Endometrium (tissue), 2 donors: ENCODE results near the gene USH2A.
"Not testable (repeated sequence)": the region's sequence is repeated elsewhere in the genome, so short reads cannot be mapped to it uniquely, and the experiment has no call there.

ENCODE experiments used
- FAIRE-seq: peaks from 2 replicates; lab custom pipeline; 2012; peaks lifted over from hg19 to GRCh38; lab: Jason Lieb, UNC
- donor health status: control.
- donor health status: control.

USH2A gene

GRCh38 chr1:216193839-216194443, 229.3 kb downstream of the USH2A start:
- no peak for FAIRE-seq

- FAIRE-seq, result no peak
Measured at GRCh38 chr1:216190438-216190837, 232.8 kb downstream of the USH2A start.

- FAIRE-seq, result no peak
Measured at GRCh38 chr1:216186816-216187215, 236.4 kb downstream of the USH2A start.

GRCh38 chr1:216186141-216186540, 237.1 kb downstream of the USH2A start:
- FAIRE-seq, result no peak

- no peak for FAIRE-seq
Measured at GRCh38 chr1:216184126-216184680, 239.0 kb downstream of the USH2A start.

- no peak for FAIRE-seq
Measured at GRCh38 chr1:216183454-216183853, 239.8 kb downstream of the USH2A start.

- FAIRE-seq, result no peak
Measured at GRCh38 chr1:216183007-216183406, 240.2 kb downstream of the USH2A start.

GRCh38 chr1:216181590-216181989, 241.7 kb downstream of the USH2A start:
- FAIRE-seq, result no peak

- FAIRE-seq, result no peak
Measured at GRCh38 chr1:216178281-216178680, 245.0 kb downstream of the USH2A start.

GRCh38 chr1:216176970-216177369, 246.3 kb downstream of the USH2A start:
- no peak for FAIRE-seq

GRCh38 chr1:216175714-216176113, 247.5 kb downstream of the USH2A start:
- FAIRE-seq, result no peak

- no peak for FAIRE-seq
Measured at GRCh38 chr1:216173376-216173995, 249.8 kb downstream of the USH2A start.

GRCh38 chr1:216169351-216169750, 253.9 kb downstream of the USH2A start:
- FAIRE-seq, result no peak

GRCh38 chr1:216168546-216168945, 254.7 kb downstream of the USH2A start:
- FAIRE-seq, result no peak

- no peak for FAIRE-seq
Measured at GRCh38 chr1:216154063-216154462, 269.2 kb downstream of the USH2A start.

GRCh38 chr1:216153130-216153529, 270.1 kb downstream of the USH2A start:
- no peak for FAIRE-seq

GRCh38 chr1:216145451-216146018, 277.7 kb downstream of the USH2A start:
- not testable (repeated sequence) for FAIRE-seq

- FAIRE-seq, result no peak
Measured at GRCh38 chr1:216144661-216145450, 278.4 kb downstream of the USH2A start.

GRCh38 chr1:216142921-216143320, 280.3 kb downstream of the USH2A start:
- FAIRE-seq, result no peak

GRCh38 chr1:216140730-216141524, 282.3 kb downstream of the USH2A start:
- FAIRE-seq, result no peak

GRCh38 chr1:216124192-216124781, 299.0 kb downstream of the USH2A start:
- FAIRE-seq, result no peak
